Heart left ventricle (tissue), 16 donors: ENCODE data around the gene MED16. TPM values are rescaled to one million over a fixed set of nuclear protein-coding genes. Genes with fewer than 3 reads are reported as not detected.

Source experiments
- ATAC-seq, 4 donors: fragments of 200-7000 bp; cut with Tn5 transposase; one replicate each; pipeline ENCODE4 v1.9.1; 2020 to 2022; ENCODE audit warnings: moderate library complexity in 4 of 4, mild to moderate bottlenecking in 3 of 4, moderate number of reproducible peaks in 1 of 4
- DNase-seq, 5 donors: peaks; one replicate each; pipeline ENCODE4 v3.0.0-alpha.2; 2020
- H3K27ac ChIP-seq, 12 donors: fragments of 200-600 bp; sonication (generic) in 4 of 12; one replicate each; pipeline versions ENCODE4 v1.5.0 to v1.8.0; 2016 to 2022; ENCODE audit warnings: mild to moderate bottlenecking in 2 of 12
- H3K27me3 ChIP-seq, 9 donors: fragments of 200-600 bp; sonication (generic) in 2 of 9; one replicate each; pipeline versions ENCODE4 v1.5.1 to v1.8.0; 2016 to 2022; ENCODE audit warnings: mild to moderate bottlenecking in 3 of 9
- H3K36me3 ChIP-seq, 9 donors: fragments of 200-600 bp; sonication (generic) in 2 of 9; one replicate each; pipeline versions ENCODE4 v1.5.0 to v1.8.0; 2018 to 2022; ENCODE audit warnings: mild to moderate bottlenecking in 2 of 9
- H3K4me1 ChIP-seq, 12 donors: fragments of 200-600 bp; sonication (generic) in 4 of 12; one replicate each; pipeline versions ENCODE4 v1.5.0 to v1.8.0; 2016 to 2022; ENCODE audit warnings: mild to moderate bottlenecking in 3 of 12
- H3K4me3 ChIP-seq, 12 donors: fragments of 200-600 bp; sonication (generic) in 4 of 12; one replicate each; pipeline versions ENCODE4 v1.5.0 to v1.8.0; 2017 to 2022; ENCODE audit warnings: mild to moderate bottlenecking in 9 of 12, moderate library complexity in 4 of 12
- H3K9me3 ChIP-seq, 12 donors: fragments of 200-600 bp; sonication (generic) in 4 of 12; one replicate each; pipeline versions ENCODE4 v1.5.0 to v1.8.0; 2016 to 2022; ENCODE audit warnings: mild to moderate bottlenecking in 1 of 12
- POLR2A ChIP-seq, 2 donors: fragments of 450-650 bp; IDR thresholded peaks; one replicate each; pipeline ENCODE4 v1.6.1; 2017; ENCODE audit warnings: antibody characterized with exemption in 2 of 2, mild to moderate bottlenecking in 2 of 2, moderate library complexity in 2 of 2
- WGBS, 4 donors: extraction: QIAGEN DNeasy Blood & Tissue Kit in 2 of 4; methylation state at CpG; one replicate each; pipeline versions ENCODE4 v1.1.5 to v1.1.7; 2013 to 2018; 5-methylcytosine and 5-hydroxymethylcytosine counted together
- intact Hi-C, 10 donors: fragments of 100-400 bp; cut with DNase I; formaldehyde crosslinking; loops; one replicate each; pipeline versions ENCODE4 v1.11.1 to v1.14.2; 2022
- polyA plus RNA-seq, 2 donors: library from polyadenylated mRNA; stranded (reverse); fragments of 200-250 nt; gene quantifications; one replicate each; pipeline ENCODE4 v1.2.3, GENCODE V29; 2013
- total RNA-seq, 9 donors: library from RNA; depleted of rRNA in 2 of 9; stranded (reverse); fragments of >200 nt in 2 of 9; fragmentation: NEBNext Ultra II Directional in 3 of 9; extraction: Animal tissue kit (Norgen Biotek cat#: 25700) in 3 of 9; gene quantifications; one replicate each; pipeline versions ENCODE4 v1.1.0 to v1.2.4, GENCODE V29; 2016 to 2023
- TF ChIP-seq, protein P1 (sequence below), 12 donors: fragments of 200-600 bp; sonication (generic) in 4 of 12; IDR thresholded peaks; one replicate each; pipeline versions ENCODE4 v1.5.0 to v1.8.0; 2018 to 2022; ENCODE audit warnings: antibody characterized with exemption in 12 of 12, mild to moderate bottlenecking in 5 of 12
- donor health status: ischemic (EF 13 %, LVEDD 7.1; RV severe dilation, severe dysfunction).
- donor health status: healthy with polysubstance abuse.
- donor health status: DM: no; HTN: yes; CAD: no.
- donor health status: DM: no; HTN: no; CAD: no.
- donor health status: ischemic (EF 25% LVEDD 6.9; RV normal size, moderate dysfunction).
- donor health status: ischemic (EF 25% LVEDD 5.7; RV mildly dilated, moderate dysfunction).
- donor health status: healthy.
- donor health status: DM: yes; HTN: yes; CAD: no.
- donor health status: ischemic (EF 35%, LVEDD 5.7; RV mildly dilated, moderate dysfunction).
- donor health status: nonischemic (EF 11% LVEDD 7.7; RV severe dilation, severe dysfunction).
- donor health status: DM: yes; HTN: yes; CAD: no.
- donor health status: PGD.
- donor health status: ischemic (EF 29% LVEDD 5.4; RV normal size, mild dysfunction).
- donor health status: nonischemic (EF 23%, LVEDD 6.1; RV moderate dilation, normal function).

Gene MED16
- total and polyA plus RNA-seq, 11 donors: 17.5 to 41.9 (median 26.2) TPM

DNA sequence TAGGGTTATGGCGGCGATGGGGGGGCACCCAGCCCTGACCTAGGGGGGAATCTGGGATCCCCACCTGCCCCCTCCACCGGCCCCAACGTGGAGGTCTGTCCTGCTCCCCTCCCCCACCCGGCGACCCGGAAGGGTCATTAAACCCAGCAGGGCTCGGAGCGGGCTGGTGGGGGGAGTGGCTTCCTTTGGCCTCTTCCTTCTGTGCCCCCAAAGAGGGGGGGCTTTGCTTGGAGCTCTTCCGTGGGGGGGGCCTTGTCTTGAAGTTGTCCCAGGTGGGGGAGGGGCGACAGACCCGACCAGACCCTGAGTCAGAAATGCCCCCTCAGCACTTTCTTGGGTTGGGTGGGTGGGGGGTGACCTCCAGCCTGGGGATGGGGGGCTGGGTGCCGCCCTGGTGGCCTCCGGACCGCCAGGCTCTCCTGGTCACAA, 34.4 kb upstream of the MED16 start:
- intact Hi-C loops: loop anchor here in 2 of 10 donors (10.0 kb wide), 2 partner anchors 257 to 317 kb away; partner anchors contain the start of genes ATP5F1D (in 1 of the 2) and MIDN (in 1 of the 2)

DNA sequence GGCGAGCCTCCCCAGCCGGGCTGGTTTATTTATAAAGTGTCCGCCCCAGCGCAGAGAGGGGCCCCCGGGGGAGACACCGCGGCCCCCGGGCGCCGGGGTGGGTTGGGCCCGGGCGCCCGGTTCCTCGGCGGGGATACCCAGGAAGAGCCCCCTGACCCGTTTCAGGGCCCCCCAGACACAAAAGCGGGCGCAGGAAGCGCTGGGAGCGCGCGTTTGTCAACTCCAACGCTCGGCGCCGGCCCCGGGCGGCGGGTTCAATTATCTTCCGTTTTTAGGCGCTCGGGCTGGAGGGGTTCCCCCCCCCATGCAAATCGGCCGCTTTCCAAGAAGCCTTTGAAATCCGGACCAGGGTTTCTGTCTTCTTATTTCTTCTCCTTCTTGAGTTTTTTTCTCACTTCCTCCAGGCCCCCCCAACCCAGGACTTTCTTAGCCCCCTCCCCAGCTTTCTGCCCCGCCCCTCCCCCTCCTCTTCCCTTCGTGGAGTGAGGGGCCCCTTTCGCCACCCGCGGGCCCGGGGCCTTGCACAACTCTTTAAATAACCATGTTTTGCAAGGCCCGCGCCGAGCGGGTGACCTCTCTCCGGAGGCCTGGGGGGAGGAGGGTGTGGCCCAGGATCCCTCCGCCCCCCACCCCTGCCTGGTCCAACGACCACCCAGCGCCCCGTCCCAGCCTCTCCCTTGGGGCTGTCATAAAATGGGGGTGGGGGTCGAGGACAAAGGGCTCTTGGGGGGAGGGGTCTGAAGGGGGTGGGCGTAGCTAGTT, 33.8 kb upstream of the MED16 start:
- Histone ChIP-seq H3K36me3 (peaks cover 0 to 9% (median 0%) of the 10 kb centered on the region in 9 donors), H3K4me3 (peak overlapping the region; percentile 54 to 96 (median 86)), H3K9me3 (no peaks in the 10 kb centered on the region), H3K27me3 (no peaks in the 10 kb centered on the region), H3K27ac (peak overlapping the region in 11 of 12 donors; percentile 53 to 93 (median 82)), H3K4me1 (peaks cover 0 to 34% (median 18%) of the 10 kb centered on the region in 12 donors)
- TF ChIP-seq, protein P1, sequence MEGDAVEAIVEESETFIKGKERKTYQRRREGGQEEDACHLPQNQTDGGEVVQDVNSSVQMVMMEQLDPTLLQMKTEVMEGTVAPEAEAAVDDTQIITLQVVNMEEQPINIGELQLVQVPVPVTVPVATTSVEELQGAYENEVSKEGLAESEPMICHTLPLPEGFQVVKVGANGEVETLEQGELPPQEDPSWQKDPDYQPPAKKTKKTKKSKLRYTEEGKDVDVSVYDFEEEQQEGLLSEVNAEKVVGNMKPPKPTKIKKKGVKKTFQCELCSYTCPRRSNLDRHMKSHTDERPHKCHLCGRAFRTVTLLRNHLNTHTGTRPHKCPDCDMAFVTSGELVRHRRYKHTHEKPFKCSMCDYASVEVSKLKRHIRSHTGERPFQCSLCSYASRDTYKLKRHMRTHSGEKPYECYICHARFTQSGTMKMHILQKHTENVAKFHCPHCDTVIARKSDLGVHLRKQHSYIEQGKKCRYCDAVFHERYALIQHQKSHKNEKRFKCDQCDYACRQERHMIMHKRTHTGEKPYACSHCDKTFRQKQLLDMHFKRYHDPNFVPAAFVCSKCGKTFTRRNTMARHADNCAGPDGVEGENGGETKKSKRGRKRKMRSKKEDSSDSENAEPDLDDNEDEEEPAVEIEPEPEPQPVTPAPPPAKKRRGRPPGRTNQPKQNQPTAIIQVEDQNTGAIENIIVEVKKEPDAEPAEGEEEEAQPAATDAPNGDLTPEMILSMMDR (IDR thresholded peaks at IDR 0.05): no peak
- TF ChIP-seq POLR2A (IDR thresholded peaks at IDR 0.05): no peak
- intact Hi-C loops: loop anchor here in 2 of 10 donors (10.0 kb wide), 2 partner anchors 258 to 318 kb away; partner anchors contain the start of genes ATP5F1D (in 1 of the 2) and MIDN (in 1 of the 2)
- ATAC-seq (peak in 2 of 4 donors; percentile 21 to 35), DNase-seq (peak; percentile 68 to 85 (median 75))
- WGBS, 4 donors: 0 to 1% (median 1%) methylated on average over 35 to 52 of the region's 52 CpGs

More for the DNA sequence above, 34.4 kb upstream of the MED16 start:
- H3K36me3 ChIP-seq: peaks cover 0 to 9% (median 0%) of the 10 kb centered on the region in 9 donors
- TF ChIP-seq POLR2A (IDR thresholded peaks at IDR 0.05): no peak
- TF ChIP-seq, protein P1 (IDR thresholded peaks at IDR 0.05): no peak
- DNase-seq (peak in 2 of 5 donors; percentile 66 to 72), ATAC-seq (no peak)
- no peaks in the 10 kb centered on the region for H3K9me3 ChIP-seq
- H3K27me3 ChIP-seq: no peaks in the 10 kb centered on the region
- H3K27ac ChIP-seq: peak overlapping the region in 10 of 12 donors; percentile 53 to 93 (median 82)
- H3K4me3 ChIP-seq: peak overlapping the region in 11 of 12 donors; percentile 63 to 96 (median 89)
- 13 to 37% (median 16%) methylated on average over 3 to 15 of the region's 15 CpGs for WGBS, 4 donors
- H3K4me1 ChIP-seq: peaks cover 0 to 37% (median 17%) of the 10 kb centered on the region in 12 donors

DNA sequence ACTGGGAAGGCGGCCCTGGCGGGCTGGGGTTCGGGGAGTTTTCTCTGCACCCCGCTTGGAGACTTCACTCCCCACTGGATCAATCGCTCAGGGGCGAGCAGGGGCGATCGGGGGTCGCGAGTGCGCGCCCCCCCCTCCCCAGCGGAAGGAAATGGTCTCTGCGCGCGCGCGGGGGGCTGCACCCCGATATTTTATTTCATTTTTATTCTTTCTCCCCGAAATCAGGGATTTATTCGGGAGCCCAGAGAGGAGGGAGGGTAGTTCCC, 33.3 kb upstream of the MED16 start:
- peak overlapping the region in 11 of 12 donors; percentile 53 to 93 (median 82) for H3K27ac ChIP-seq
- peaks cover 0 to 3% (median 2%) of the 10 kb centered on the region in 9 donors for H3K27me3 ChIP-seq
- 0 to 1% (median 1%) methylated on average over 20 to 21 of the region's 21 CpGs for WGBS, 4 donors
- DNase-seq (no peak), ATAC-seq (no peak)
- peaks cover 0 to 37% (median 18%) of the 10 kb centered on the region in 12 donors for H3K4me1 ChIP-seq
- intact Hi-C loops: loop anchor here in 2 of 10 donors (10.0 kb wide), 2 partner anchors 259 to 319 kb away; partner anchors contain the start of genes ATP5F1D (in 1 of the 2) and MIDN (in 1 of the 2)
- peaks cover 0 to 9% (median 0%) of the 10 kb centered on the region in 9 donors for H3K36me3 ChIP-seq
- TF ChIP-seq POLR2A (IDR thresholded peaks at IDR 0.05): no peak
- TF ChIP-seq, protein P1 (IDR thresholded peaks at IDR 0.05): no peak
- no peaks in the 10 kb centered on the region for H3K9me3 ChIP-seq
- peak overlapping the region; percentile 54 to 96 (median 86) for H3K4me3 ChIP-seq
